HG02571 (cell line): ENCODE data around the gene ENOX1.
"Not testable (repeated sequence)": the region's sequence is repeated elsewhere in the genome, so short reads cannot be mapped to it uniquely, and the experiment has no call there.

Experiments used
- ATAC-seq: cut with Tn5 transposase; IDR thresholded peaks from one replicate; pipeline ENCODE4 v1.9.1; 2021; ENCODE audit warnings: mild to moderate bottlenecking, moderate library complexity; ENCODE audit not compliant: unreplicated experiment

ENOX1 gene

GRCh38 chr13:43786766-43787517 lies at the start of gene ENOX1:
Gene ENOX1, minus strand, starts transcription at chr13:43786972.
- ATAC-seq: no peak

GRCh38 chr13:43835701-43836100 lies 48.9 kb upstream of the ENOX1 start:
- ATAC-seq: no peak

GRCh38 chr13:43831088-43831487 lies 44.3 kb upstream of the ENOX1 start:
- no peak for ATAC-seq

- ATAC-seq: no peak
Measured at GRCh38 chr13:43830497-43830881, 43.7 kb upstream of the ENOX1 start.

GRCh38 chr13:43824656-43825055 lies 37.9 kb upstream of the ENOX1 start:
- not testable (repeated sequence) for ATAC-seq

- no peak for ATAC-seq
Measured at GRCh38 chr13:43822969-43823368, 36.2 kb upstream of the ENOX1 start.

GRCh38 chr13:43816401-43816889 lies 29.7 kb upstream of the ENOX1 start:
- no peak for ATAC-seq

- ATAC-seq: no peak
Measured at GRCh38 chr13:43815204-43815603, 28.4 kb upstream of the ENOX1 start.

GRCh38 chr13:43808676-43809075 lies 21.9 kb upstream of the ENOX1 start:
- ATAC-seq: no peak

- no peak for ATAC-seq
Measured at GRCh38 chr13:43805681-43806128, 18.9 kb upstream of the ENOX1 start.

- no peak for ATAC-seq
Measured at GRCh38 chr13:43805071-43805468, 18.3 kb upstream of the ENOX1 start.

GRCh38 chr13:43804461-43805070 lies 17.8 kb upstream of the ENOX1 start:
- ATAC-seq: no peak

GRCh38 chr13:43802511-43802910 lies 15.7 kb upstream of the ENOX1 start:
- no peak for ATAC-seq

- no peak for ATAC-seq
Measured at GRCh38 chr13:43800828-43801227, 14.1 kb upstream of the ENOX1 start.

GRCh38 chr13:43799191-43799590 lies 12.4 kb upstream of the ENOX1 start:
- ATAC-seq: no peak

- ATAC-seq: no peak
Measured at GRCh38 chr13:43797869-43798268, 11.1 kb upstream of the ENOX1 start.

- no peak for ATAC-seq
Measured at GRCh38 chr13:43797159-43797558, 10.4 kb upstream of the ENOX1 start.

GRCh38 chr13:43794416-43794815 lies 7.6 kb upstream of the ENOX1 start:
- no peak for ATAC-seq

- ATAC-seq: no peak
Measured at GRCh38 chr13:43792076-43792881, 5.5 kb upstream of the ENOX1 start.

GRCh38 chr13:43787997-43788396 lies 1.2 kb upstream of the ENOX1 start:
- no peak for ATAC-seq

- ATAC-seq: no peak
Measured at GRCh38 chr13:43787518-43787891, 733 bp upstream of the ENOX1 start.

GRCh38 chr13:43786472-43786765 lies 353 bp downstream of the ENOX1 start:
- ATAC-seq: no peak
